RWPE1 (cell line): ENCODE data around the gene EEF2K.

ENCODE experiments used
- CTCF ChIA-PET: fragments of 350-600 bp; sonication (Branson Sonifier 250); formaldehyde crosslinking; extraction: SDS; loops from one replicate; lab custom pipeline; 2021; lab: Yijun Ruan, JAX
- POLR2A ChIA-PET: fragments of 400-600 bp; formaldehyde crosslinking; extraction: SDS; loops from one replicate; lab custom pipeline; 2020; ENCODE audit warnings: antibody characterized with exemption; ENCODE audit not compliant: low non-redundant PET; lab: Yijun Ruan, JAX
- DNase-seq: peaks from one replicate; pipeline ENCODE4 v3.0.0; 2012; ENCODE audit warnings: low spot score
- H3K27ac ChIP-seq: fragments of 450-650 bp; 2 replicates; pipeline ENCODE4 v1.5.1; 2017
- CTCF ChIP-seq: fragments of 450-650 bp; conservative IDR thresholded peaks from 2 replicates; pipeline ENCODE4 v1.5.1; 2017; ENCODE audit warnings: low read depth, mild to moderate bottlenecking

The EEF2K gene

GRCh38 chr16:22206013-22206841, at the start of gene EEF2K:
Gene EEF2K (plus strand): TSS chr16:22206278. CDS start chr16:22225730, 19,452 bp downstream.
- peak; percentile 93 for DNase-seq
- ChIA-PET CTCF (interaction anchor here (0.5 to 2.3 kb wide), 8 partner anchors 10 to 1101 kb away, joined by 3 to 5 read pairs (median 4); no protein-coding TSS in a partner anchor), POLR2A (interaction anchor here (0.6 kb wide), 1 partner anchor 31 kb away, joined by 3 read pairs; no protein-coding TSS in a partner anchor)
- peak within 1 kb of the TSS; percentile 92 for H3K27ac ChIP-seq
- TF ChIP-seq CTCF: peak; percentile 86

- ChIA-PET POLR2A (no interaction called here), CTCF (no interaction called here)
- DNase-seq: no peak
- TF ChIP-seq CTCF: no peak
- no peak overlapping the region for H3K27ac ChIP-seq
Observed at GRCh38 chr16:22161401-22161800, 44.7 kb upstream of the EEF2K start.

GRCh38 chr16:22161999-22162655, 44.0 kb upstream of the EEF2K start, which contains the start of gene SDR42E2:
Gene SDR42E2 (plus strand): TSS chr16:22162506. CDS start chr16:22165583, 3,077 bp downstream.
- H3K27ac ChIP-seq: no peak within 1 kb of the TSS
- TF ChIP-seq CTCF: no peak
- POLR2A ChIA-PET: no interaction called here
- CTCF ChIA-PET: interaction anchor here (0.7 kb wide), 1 partner anchor 730 kb away, joined by 3 read pairs; no protein-coding TSS in a partner anchor
- peak; percentile 69 for DNase-seq

GRCh38 chr16:22162656-22163009, 43.4 kb upstream of the EEF2K start:
- H3K27ac ChIP-seq: no peak overlapping the region
- DNase-seq: no peak
- CTCF ChIA-PET: interaction anchor here (0.7 kb wide), 1 partner anchor 729 kb away, joined by 3 read pairs; no protein-coding TSS in a partner anchor
- TF ChIP-seq CTCF: no peak
- POLR2A ChIA-PET: no interaction called here

- TF ChIP-seq CTCF: no peak
- no peak for DNase-seq
- CTCF ChIA-PET: no interaction called here
- no peak overlapping the region for H3K27ac ChIP-seq
- POLR2A ChIA-PET: no interaction called here
Observed at GRCh38 chr16:22163806-22164205, 42.3 kb upstream of the EEF2K start.

GRCh38 chr16:22164482-22164881, 41.6 kb upstream of the EEF2K start:
- no peak overlapping the region for H3K27ac ChIP-seq
- TF ChIP-seq CTCF: no peak
- ChIA-PET POLR2A (no interaction called here), CTCF (interaction anchor here (0.6 kb wide), 2 partner anchors 19 to 166 kb away, joined by 3 to 4 read pairs; no protein-coding TSS in a partner anchor)
- DNase-seq: no peak
